GM21529 (cell line): Measurements from ENCODE around the gene HPSE2.
"Not testable (repeated sequence)": the region's sequence is repeated elsewhere in the genome, so short reads cannot be mapped to it uniquely, and the experiment has no call there.

Experiments used
- ATAC-seq: cut with Tn5 transposase; IDR thresholded peaks from one replicate; pipeline ENCODE4 v1.9.1; 2021; ENCODE audit not compliant: unreplicated experiment

HPSE2 gene

DNA sequence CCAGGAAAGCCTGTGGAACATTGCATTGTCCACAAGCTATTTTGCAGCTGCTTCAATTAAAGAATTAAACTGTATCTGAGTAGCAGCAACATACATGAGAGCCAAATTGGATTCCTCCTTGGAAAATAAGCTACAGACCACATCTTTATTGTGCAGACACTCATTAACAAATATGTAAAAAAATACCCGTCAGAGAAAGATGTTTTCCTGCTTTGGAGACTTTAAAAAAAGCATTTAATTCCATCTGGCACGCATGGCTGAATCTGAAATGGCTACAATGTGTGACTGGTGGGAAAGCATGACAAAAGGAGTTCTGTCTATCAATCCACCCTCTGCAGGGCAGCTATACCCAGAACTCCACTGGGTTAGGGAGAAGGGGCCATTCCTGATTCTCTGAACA lies 715.8 kb downstream of the HPSE2 start:
- no peak for ATAC-seq

DNA sequence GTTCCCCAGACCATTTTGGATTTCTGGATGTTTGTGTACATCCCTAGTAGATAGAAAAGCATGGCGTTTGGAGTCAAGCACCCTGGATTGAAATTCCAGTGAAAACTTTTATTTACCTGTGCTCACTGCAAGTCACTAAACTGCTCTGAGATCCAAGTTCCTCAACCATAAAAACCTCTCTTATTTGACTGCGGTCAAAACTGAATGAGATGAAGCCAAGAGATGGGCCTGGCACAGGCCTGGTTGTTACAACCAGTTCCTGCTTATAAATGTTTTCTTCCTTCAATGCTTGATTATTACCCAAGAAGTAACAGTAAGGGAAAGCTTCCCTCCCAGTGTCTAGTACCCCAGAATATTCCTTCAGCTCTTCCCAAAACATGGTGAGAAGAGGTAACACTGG lies 718.0 kb downstream of the HPSE2 start:
- ATAC-seq = no peak

DNA sequence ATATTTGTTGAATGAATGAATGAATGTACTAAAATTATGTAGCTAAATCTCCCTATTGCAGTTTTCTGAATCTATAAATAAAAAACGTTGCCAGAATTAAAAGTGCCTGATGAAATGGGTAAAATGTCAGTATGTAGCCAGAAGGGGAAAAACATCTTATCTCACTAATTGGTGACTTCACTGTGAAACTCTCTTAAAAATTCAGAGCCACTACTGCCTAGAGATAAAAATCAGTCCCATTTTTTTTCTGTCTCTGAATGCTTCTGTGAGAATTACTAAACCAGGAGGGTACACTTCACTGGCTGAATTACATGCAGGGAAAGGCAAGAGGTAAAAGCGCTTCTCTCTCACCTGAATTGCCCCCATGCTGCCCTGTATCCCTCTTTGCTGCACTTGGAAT lies 719.3 kb downstream of the HPSE2 start:
- no peak for ATAC-seq

GRCh38 chr10:98513704-98514103 lies 721.9 kb downstream of the HPSE2 start:
- no peak for ATAC-seq

- no peak for ATAC-seq
Observed at GRCh38 chr10:98511876-98512275, 723.8 kb downstream of the HPSE2 start.

DNA sequence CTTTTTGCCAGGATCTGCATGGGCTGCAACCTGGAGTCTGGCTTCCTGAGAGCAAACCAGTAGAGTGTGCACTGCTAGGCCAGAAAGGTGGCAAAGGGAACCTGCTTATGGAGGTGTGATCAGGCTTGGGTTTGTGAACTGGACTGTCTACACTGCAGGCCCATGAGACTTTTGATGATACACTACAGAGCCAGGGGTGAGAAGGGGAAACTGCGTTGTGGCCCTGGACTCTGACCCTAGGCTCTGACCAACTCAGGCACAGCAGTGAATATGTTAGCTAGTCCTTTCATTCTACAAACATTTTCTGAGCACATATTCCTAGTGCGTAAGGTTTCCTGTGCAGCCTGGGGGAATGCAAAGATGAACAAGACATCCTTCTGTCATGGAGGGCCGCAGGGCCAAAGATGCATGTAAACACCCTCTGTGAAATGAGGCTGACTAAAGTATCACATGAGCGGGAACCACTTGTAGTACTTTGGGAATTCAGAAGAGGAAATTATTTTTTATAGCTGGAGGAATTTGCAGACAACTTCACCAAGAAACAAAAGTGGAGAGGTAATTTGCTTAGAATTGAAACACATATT lies 725.1 kb downstream of the HPSE2 start:
- no peak for ATAC-seq

DNA sequence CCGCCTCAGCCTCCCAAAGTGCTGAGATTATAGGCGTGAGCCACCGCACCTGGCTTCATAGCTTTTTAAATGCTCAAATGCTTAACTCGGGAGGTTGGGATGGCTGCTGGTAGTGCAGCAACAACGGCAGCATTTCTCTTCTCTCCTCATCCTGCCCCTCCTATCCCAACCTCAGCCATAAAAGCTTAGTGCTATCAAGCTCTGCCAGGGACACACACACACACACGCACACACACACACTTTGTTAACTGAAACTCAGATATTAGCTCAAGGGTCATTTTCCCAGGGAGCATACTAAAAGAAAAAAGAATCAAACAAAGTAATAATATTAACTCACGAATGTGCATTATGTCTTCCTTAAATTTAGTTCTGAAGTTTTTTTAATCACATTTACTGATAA lies 725.9 kb downstream of the HPSE2 start:
- ATAC-seq = no peak

- ATAC-seq = not testable (repeated sequence)
Observed at GRCh38 chr10:98502535-98502934, 733.1 kb downstream of the HPSE2 start.

GRCh38 chr10:98492763-98493162 lies 742.9 kb downstream of the HPSE2 start:
- no peak for ATAC-seq

DNA sequence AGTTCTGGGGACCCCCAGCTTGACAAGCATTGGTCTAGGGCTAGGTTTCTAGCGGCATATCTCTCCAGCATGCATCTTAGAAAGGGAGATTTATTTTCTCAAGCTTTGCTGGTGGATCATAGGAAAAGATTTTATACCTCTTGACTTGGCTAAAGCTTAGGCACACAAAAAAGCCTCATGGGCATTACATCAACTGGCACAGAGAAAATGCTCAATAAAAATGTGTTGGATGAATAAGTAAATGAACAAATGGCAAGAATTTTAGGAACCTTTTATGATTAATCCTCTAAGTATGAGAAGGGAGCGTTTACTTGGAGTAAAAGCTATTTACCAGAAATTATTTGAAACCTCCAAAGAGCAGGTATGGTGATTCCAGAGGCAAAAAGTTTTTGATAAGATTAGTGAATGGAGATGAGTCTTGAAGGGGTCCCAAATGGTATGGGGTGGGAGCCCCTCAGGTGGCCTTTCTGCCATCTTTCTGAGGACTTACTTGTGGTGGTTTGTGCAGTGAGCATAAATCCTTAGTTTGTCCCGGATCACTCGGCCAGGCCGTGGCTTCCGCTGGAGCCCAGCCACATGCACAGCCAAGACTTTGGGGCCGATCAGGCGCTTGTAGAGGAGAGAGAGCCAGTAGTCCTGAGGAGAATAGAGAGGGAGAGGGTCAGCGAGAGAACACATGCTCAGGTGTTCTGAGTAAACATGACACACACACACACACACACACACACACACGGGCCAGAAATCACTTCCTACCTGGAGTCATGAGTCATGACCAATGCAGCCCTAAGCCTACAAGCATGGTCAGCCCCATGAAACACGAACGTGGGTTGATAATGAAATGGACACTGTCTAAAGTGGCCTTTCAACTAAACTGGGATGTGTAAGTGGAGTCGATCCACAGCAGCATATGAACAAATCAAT lies 745.8 kb downstream of the HPSE2 start:
- ATAC-seq = no peak

DNA sequence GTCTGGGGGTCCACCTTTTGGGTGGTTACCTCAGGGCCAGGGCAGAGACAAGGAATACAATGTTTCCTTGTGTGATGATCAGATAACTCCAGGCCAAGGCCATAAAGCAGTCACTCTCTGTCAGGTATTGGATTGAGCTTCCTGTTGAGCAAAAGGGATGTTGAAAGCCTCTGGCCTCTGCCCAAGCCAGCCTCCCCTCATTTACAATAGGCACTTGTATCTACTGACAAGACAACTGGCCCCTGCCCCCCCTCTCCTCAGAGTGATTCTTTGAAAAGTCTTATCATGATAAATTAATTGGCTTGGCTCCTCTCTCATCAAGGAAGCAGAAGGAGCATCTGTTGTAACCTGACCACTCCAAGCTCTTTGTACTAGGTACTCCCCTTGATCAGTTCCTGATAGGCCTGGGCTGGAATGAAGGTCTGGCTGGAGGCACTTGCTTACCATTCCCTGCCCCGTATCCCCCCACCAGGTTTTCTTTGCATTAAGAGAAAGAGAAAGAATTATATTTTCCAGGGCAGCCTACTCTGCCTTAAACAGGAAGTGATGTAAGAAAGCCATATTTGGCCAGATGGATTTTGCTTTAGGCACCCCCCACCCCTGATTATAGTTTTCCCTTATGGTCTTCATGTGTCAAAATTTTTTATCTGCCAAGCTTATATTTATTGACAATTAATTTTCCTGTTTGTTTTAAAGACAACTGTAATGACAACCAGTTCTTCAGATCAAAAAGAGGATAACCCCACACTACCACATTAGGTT lies 746.8 kb downstream of the HPSE2 start:
- no peak for ATAC-seq

- ATAC-seq = no peak
Observed at GRCh38 chr10:98487649-98488048, 748.0 kb downstream of the HPSE2 start.

DNA sequence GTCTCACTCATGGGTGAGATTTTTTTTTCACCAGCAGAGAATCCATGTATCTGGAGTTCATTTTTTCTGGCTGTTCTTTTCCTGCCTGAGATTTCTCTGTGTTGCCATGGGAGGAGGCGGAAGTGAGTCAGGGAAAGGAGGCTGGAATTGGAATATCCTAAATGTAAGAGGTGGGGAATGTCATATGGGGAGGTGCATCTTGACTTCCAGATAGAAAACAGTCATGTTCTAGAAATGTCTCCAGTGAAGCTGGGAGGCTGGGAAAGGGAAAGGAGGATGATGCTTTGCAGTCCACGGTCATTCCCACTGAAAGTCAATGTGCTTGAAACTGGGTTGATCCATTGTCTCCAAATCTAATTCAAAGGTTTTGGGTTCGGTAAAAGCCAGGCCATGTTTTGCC lies 749.2 kb downstream of the HPSE2 start:
- no peak for ATAC-seq

DNA sequence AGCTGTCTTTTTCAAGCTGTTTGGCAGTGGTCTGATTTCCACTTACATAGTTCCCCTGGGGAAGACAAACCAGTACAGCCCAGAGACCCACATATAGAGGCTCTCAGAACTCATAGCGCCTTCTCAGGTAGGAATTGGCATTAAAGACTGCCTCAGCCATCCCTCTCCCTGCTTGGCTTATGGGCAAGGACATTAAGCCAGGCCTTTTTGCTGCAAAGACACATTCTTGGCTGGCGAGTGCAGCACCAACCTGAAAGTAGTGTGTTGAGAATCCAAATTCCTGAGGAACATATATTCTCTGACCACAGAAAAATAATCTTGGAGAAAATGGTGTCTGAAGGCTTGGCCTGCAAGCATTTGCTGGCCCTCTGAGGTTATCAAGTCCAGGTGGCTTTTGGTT lies 749.7 kb downstream of the HPSE2 start:
- no peak for ATAC-seq

DNA sequence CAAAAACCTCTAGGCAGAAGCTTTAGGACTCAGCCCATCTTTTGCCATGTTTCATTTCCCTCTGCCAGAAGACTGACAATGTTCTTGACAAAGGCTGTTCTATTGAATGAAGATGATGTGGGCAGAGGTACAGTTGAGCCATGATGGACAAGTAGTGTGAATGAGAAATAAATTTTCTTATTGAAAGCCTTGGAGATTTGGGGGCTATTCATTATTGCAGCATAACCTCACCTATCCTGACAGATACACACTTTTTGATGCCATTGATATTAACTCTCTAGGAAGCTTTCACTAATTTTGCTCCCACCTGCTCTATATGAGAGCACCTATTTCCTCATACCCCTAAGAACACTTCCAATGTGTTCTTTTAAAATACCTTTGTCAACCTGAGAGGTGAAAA lies 752.0 kb downstream of the HPSE2 start:
- no peak for ATAC-seq

DNA sequence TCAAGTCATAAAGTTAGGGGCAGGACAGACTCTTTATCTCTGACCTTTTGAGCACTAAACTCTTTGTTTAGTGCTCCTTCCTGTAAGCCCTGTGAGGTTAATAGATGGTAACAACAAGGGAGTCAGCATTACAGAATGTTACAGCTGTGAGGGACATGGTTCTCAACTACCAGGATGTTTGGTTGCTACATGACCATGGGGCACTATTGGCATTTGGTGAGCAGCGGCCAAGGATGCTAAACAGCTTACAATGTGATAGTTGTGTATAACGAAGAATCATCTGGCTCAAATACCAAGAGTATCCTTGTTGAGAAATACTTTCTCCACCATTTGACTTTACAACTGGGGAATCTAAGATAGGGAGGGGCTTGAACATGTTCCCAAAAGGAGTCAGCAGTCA lies 753.6 kb downstream of the HPSE2 start:
- ATAC-seq = no peak

DNA sequence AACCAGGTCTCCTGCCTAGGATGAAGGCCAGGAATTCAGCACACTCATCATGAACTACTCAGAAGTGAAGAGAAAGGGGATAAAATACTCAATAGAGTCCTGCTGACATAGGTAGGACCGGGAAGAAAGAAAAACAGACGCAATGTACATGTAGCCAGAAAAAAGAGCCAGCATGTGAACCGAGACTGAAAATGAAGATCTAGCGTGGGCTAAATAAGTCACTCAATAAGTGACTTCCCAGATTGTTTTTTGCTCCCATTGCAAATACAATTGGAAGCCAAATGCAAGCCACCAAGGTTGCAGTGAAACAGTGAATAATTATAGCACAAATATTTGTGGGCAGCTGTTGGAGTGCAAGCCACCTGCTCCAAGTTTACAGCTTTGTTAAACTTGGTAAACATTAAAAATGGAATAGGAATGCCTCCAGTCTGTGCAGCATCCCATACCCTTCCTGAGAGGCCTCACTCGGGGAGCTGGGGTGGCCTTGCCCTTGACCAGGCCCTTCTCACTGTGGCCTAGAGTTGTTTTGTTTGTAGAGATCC lies 754.2 kb downstream of the HPSE2 start:
- no peak for ATAC-seq

DNA sequence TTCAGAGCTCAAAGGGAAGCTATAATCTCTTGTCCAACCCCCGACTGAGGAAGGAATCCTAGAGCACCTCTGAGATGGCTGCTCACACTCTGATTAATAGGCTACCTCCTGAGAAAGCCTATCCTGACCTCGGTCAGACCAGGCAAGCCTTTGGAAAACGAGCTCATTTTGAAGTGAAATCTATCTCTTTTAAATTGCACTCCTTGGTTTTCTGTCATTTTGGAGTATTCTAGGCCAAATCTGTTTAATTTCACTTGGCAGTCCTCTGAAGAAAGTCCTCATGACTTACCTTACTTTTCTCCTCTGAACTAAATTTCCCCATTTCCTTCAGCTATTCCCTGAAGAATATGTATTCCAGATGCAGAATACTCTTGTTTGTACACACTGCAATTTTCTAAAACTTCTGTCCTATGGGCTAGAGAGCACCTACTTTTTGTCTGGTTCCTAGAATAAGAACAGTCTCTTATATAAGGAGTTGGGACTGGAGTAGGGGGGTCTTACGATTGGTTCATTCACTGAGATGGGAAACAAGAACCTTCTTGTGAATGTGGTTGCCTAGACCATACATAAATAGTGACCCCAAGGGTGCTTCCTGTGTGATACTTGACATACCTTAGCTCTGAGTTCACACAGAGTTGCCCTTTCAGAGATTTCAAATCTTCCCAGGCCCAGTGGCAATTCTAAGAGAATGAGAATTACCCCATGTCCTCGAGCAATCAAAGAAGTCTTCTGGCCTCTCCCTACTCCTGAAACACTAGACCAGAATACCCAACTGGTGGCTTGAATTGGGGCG lies 757.0 kb downstream of the HPSE2 start:
- ATAC-seq = no peak

GRCh38 chr10:98477861-98478260 lies 757.8 kb downstream of the HPSE2 start:
- no peak for ATAC-seq

GRCh38 chr10:98474628-98475027 lies 761.0 kb downstream of the HPSE2 start:
- peak; percentile 74 for ATAC-seq

GRCh38 chr10:98472196-98472595 lies 763.5 kb downstream of the HPSE2 start:
- no peak for ATAC-seq
